Measurements from ENCODE around the gene SH3BGRL2. TPM values are rescaled to one million over a fixed set of nuclear protein-coding genes. Genes with fewer than 3 reads are reported as not detected.

Gene SH3BGRL2
- total and polyA plus RNA-seq, 2 of the 8 experiments (the other 6 are each of a cell fraction or from before 2014, with no cell fraction given), result 6.0 to 20.3 TPM

- CTCF ChIA-PET (ENCODE audit: partially characterized antibody), result interaction anchor here (1.2 to 1.4 kb wide), 3 partner anchors 9 to 29 kb away, joined by 5 to 9 read pairs (median 7); no protein-coding TSS in a partner anchor
- no peak for TF ChIP-seq SUZ12 (IDR thresholded peaks at IDR 0.05; ENCODE audit: low read length)
- TF ChIP-seq RBBP5 (IDR thresholded peaks at IDR 0.05; ENCODE audit: borderline replicate concordance, low read depth, low read length), result no peak
- no peak for TF ChIP-seq CBX5 (IDR thresholded peaks at IDR 0.05; ENCODE audit: low read depth, low read length)
- no peak for TF ChIP-seq SIRT6 (IDR thresholded peaks at IDR 0.05; ENCODE audit: low read length)
- no peak for TF ChIP-seq NANOG (IDR thresholded peaks at IDR 0.05; ENCODE audit: insufficient read depth, low read depth, low read length, poor library complexity, severe bottlenecking)
- no peak for TF ChIP-seq YY1 (IDR thresholded peaks at IDR 0.05; ENCODE audit: low read depth, low read length)
- no peak for TF ChIP-seq KDM5A (IDR thresholded peaks at IDR 0.05; ENCODE audit: low read length)
- TF ChIP-seq, protein P1, sequence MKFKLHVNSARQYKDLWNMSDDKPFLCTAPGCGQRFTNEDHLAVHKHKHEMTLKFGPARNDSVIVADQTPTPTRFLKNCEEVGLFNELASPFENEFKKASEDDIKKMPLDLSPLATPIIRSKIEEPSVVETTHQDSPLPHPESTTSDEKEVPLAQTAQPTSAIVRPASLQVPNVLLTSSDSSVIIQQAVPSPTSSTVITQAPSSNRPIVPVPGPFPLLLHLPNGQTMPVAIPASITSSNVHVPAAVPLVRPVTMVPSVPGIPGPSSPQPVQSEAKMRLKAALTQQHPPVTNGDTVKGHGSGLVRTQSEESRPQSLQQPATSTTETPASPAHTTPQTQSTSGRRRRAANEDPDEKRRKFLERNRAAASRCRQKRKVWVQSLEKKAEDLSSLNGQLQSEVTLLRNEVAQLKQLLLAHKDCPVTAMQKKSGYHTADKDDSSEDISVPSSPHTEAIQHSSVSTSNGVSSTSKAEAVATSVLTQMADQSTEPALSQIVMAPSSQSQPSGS (IDR thresholded peaks at IDR 0.05; ENCODE audit: low read length), result no peak
- no peak for TF ChIP-seq KDM4A (IDR thresholded peaks at IDR 0.05; ENCODE audit: low read depth, low read length, severe bottlenecking)
- no peak for TF ChIP-seq RAD21 (IDR thresholded peaks at IDR 0.05 in 1 of 2, conservative IDR thresholded peaks at IDR 0.05 in 1 of 2; ENCODE audit: low read depth in 2 of 2, low read length in 2 of 2)
Observed at GRCh38 chr6:79684876-79685275, 53.7 kb downstream of the SH3BGRL2 start.

More at GRCh38 chr6:79684876-79685275, 53.7 kb downstream of the SH3BGRL2 start:
- no peak overlapping the region for H3K4ac ChIP-seq (replicated peaks; ENCODE audit: insufficient read length, low read depth, low read length)
- H3K14ac ChIP-seq (ENCODE audit: insufficient read length), result no peak overlapping the region
- no peak overlapping the region for H4K8ac ChIP-seq (ENCODE audit: extremely low read depth, insufficient read depth, low read length)
- POLR2A ChIA-PET (ENCODE audit: partially characterized antibody), result no interaction called here
- FAIRE-seq (no peak), DNase-seq (ENCODE audit: low read depth in 1 of 2, low spot score in 2 of 2) (no peak)
- H3K4me2 ChIP-seq (ENCODE audit: insufficient read depth in 1 of 2, low read depth in 2 of 2, low read length in 2 of 2), result no peak overlapping the region
- H2BK5ac ChIP-seq (ENCODE audit: low read depth, low read length), result no peak overlapping the region
- no peak overlapping the region for H3K56ac ChIP-seq (replicated peaks; ENCODE audit: insufficient read length, low read depth, low read length)
- H3K27me3 ChIP-seq (replicated peaks in 1 of 4; ENCODE audit: control insufficient read depth in 3 of 4, extremely low read depth in 1 of 4, insufficient read depth in 3 of 4, low read length in 3 of 4), result no peaks in the 10 kb centered on the region
- no peak overlapping the region for H3K18ac ChIP-seq (ENCODE audit: extremely low read depth, low read length)
- H3K79me2 ChIP-seq (ENCODE audit: control insufficient read depth in 1 of 2, insufficient read depth in 2 of 2, low read length in 2 of 2), result no peaks in the 10 kb centered on the region
- no peak overlapping the region for H4K5ac ChIP-seq (ENCODE audit: insufficient read length, low read depth, low read length)
- H3K27ac ChIP-seq (ENCODE audit: low read depth, low read length), result no peak overlapping the region
- H3K23ac ChIP-seq (ENCODE audit: insufficient read length), result no peak overlapping the region
- no peaks in the 10 kb centered on the region for H3K23me2 ChIP-seq (ENCODE audit: low read depth, low read length)
- H3K9me3 ChIP-seq (ENCODE audit: insufficient read depth in 2 of 2, low read depth in 1 of 2, low read length in 1 of 2), result no peaks in the 10 kb centered on the region
- no peak overlapping the region for H3K9ac ChIP-seq (replicated peaks in 1 of 4; ENCODE audit: extremely low read depth in 1 of 4, low read depth in 3 of 4, low read length in 3 of 4)
- H3K36me3 ChIP-seq (ENCODE audit: control insufficient read depth in 2 of 4, insufficient read depth in 4 of 4, low read length in 3 of 4), result no peaks in the 10 kb centered on the region
- H2BK15ac ChIP-seq (ENCODE audit: low read length), result no peak overlapping the region
- no peak overlapping the region for H2BK20ac ChIP-seq (ENCODE audit: low read length)
- H3K4me1 ChIP-seq (replicated peaks in 1 of 4; ENCODE audit: control insufficient read depth in 3 of 4, insufficient read depth in 4 of 4, low read length in 3 of 4), result peaks cover 0 to 4% (median 0%) of the 10 kb centered on the region in 4 experiments; a peak in 1 of 7 replicates
- 100% methylated on average over 1 of the region's 1 CpG; no CpG with 5 or more reads in 1 of the 2 experiments for WGBS, 2 experiments (ENCODE audit: extremely low coverage in 1 of 2, insufficient coverage in 1 of 2, insufficient read length in 1 of 2, insufficient replicate concordance in 2 of 2, low coverage in 1 of 2, low lambda C conversion rate in 2 of 2, missing lambda C conversion rate in 1 of 2)
- no peaks in the 10 kb centered on the region for H4K20me1 ChIP-seq (replicated peaks in 1 of 2; ENCODE audit: control insufficient read depth in 1 of 2, insufficient read depth in 2 of 2, low read length in 2 of 2)
- H2BK120ac ChIP-seq (replicated peaks; ENCODE audit: low read depth, low read length), result no peak overlapping the region
- no peak overlapping the region for H2AFZ ChIP-seq (ENCODE audit: low read length)
- H4K91ac ChIP-seq (replicated peaks; ENCODE audit: insufficient read length, low read length), result no peak overlapping the region
- H3K4me3 ChIP-seq (ENCODE audit: extremely low read depth in 1 of 4, insufficient read depth in 2 of 4, low read depth in 3 of 4, low read length in 4 of 4), result no peak overlapping the region
- H2AK5ac ChIP-seq (ENCODE audit: low read depth, low read length), result no peak overlapping the region
- no peaks in the 10 kb centered on the region for H3K79me1 ChIP-seq (ENCODE audit: low read depth, low read length)
- no peak overlapping the region for H2BK12ac ChIP-seq (ENCODE audit: low read depth, low read length)

Measured in H1 (cell line).